PFSK-1 (cell line): ENCODE measurements around the gene GET4.

Source experiments
- FOXP2 ChIP-seq: optimal IDR thresholded peaks from 2 replicates; pipeline ENCODE3; 2011; ENCODE audit warnings: borderline replicate concordance, control low read depth, inconsistent platforms; ENCODE audit not compliant: insufficient read depth; ENCODE audit errors: extremely low read length, extremely low read depth
- POLR2AphosphoS5 ChIP-seq: IDR thresholded peaks from 2 replicates; pipeline ENCODE4 v1.6.1; 2012; ENCODE audit warnings: low read depth, mild to moderate bottlenecking, control low read depth, low read length, moderate library complexity
- SIN3A ChIP-seq: IDR thresholded peaks from 2 replicates; pipeline ENCODE4 v1.6.1; 2012; ENCODE audit warnings: mild to moderate bottlenecking, low read length, moderate library complexity, borderline replicate concordance; ENCODE audit not compliant: insufficient read depth
- TAF1 ChIP-seq: IDR thresholded peaks from 2 replicates; pipeline ENCODE4 v1.6.1; 2012; ENCODE audit warnings: low read length, control low read depth, borderline replicate concordance; ENCODE audit not compliant: insufficient read depth
- TF ChIP-seq, protein P1 (sequence below), 2 experiments: IDR thresholded peaks; 2 replicates each; pipeline versions ENCODE4 v1.6.1 to v1.8.0; 2011 to 2012; ENCODE audit warnings: low read depth in 2 of 2, low read length in 2 of 2, control low read depth in 1 of 2, inconsistent platforms in 1 of 2, mild to moderate bottlenecking in 1 of 2, moderate library complexity in 1 of 2; ENCODE audit not compliant: insufficient read depth in 1 of 2

GET4 gene

DNA sequence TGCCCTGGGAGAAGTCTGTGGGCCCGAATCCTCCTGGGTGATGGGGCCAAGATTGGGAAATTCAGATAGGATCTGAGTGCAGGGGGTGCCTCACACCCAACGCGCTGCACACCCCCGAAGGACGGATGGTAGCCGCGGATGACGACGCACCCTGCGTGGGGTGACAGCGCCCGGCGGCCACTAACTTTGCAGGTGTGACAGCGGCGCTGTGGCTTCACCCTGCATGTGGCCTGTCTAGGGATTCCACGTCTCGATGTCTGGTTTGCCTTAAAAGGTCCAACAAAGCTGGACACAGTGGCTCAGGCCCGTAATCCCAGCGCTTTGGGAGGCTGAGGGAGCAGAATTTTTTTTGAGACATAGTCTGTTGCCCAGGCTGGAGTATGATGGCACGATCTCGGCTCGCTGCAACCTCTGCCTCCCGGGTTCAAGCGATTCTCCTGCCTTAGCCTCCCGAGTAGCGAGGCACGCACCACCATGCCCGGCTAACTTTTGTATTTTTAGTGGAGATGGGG lies 59.6 kb downstream of the GET4 start:
- TF ChIP-seq, protein P1, sequence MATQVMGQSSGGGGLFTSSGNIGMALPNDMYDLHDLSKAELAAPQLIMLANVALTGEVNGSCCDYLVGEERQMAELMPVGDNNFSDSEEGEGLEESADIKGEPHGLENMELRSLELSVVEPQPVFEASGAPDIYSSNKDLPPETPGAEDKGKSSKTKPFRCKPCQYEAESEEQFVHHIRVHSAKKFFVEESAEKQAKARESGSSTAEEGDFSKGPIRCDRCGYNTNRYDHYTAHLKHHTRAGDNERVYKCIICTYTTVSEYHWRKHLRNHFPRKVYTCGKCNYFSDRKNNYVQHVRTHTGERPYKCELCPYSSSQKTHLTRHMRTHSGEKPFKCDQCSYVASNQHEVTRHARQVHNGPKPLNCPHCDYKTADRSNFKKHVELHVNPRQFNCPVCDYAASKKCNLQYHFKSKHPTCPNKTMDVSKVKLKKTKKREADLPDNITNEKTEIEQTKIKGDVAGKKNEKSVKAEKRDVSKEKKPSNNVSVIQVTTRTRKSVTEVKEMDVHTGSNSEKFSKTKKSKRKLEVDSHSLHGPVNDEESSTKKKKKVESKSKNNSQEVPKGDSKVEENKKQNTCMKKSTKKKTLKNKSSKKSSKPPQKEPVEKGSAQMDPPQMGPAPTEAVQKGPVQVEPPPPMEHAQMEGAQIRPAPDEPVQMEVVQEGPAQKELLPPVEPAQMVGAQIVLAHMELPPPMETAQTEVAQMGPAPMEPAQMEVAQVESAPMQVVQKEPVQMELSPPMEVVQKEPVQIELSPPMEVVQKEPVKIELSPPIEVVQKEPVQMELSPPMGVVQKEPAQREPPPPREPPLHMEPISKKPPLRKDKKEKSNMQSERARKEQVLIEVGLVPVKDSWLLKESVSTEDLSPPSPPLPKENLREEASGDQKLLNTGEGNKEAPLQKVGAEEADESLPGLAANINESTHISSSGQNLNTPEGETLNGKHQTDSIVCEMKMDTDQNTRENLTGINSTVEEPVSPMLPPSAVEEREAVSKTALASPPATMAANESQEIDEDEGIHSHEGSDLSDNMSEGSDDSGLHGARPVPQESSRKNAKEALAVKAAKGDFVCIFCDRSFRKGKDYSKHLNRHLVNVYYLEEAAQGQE (IDR thresholded peaks at IDR 0.05; ENCODE audit: insufficient read depth in 1 of 2, low read depth in 2 of 2, low read length in 2 of 2): no peak
- TF ChIP-seq TAF1 (no peak), POLR2AphosphoS5 (no peak), FOXP2 (no peak), SIN3A (no peak)

DNA sequence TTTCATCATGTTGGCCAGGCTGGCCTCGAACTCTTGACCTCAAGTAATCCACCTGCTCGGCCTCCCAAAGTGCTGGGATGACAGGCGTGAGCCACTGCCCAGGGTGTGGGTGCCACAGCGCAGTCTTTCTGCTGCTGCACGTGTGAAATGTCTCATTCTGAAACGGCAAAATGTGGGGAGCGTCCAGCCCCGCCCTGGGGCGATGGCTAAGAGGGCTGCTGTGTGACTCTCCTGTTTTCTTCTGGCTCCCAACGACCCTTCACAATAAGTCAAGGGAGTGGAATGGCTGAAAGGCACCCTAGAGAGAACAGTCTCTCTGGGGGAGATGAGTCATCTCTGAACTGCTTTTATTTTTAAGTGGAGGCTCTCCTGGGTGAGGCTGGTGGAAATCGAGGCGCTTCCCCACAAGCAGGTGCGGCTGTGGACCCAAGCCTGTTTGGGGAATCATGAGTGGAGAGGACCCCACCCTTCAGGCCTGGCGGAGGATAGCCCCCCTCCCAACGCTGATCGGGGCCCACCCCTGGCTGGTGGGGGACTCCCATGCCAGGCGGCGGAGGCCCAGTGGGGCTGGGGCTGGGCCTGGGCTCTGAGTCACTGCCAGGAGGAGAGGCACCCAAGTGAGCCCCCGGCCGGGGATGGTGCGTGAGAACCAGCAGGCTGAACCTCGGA lies 60.2 kb downstream of the GET4 start:
- TF ChIP-seq, protein P1 (IDR thresholded peaks at IDR 0.05; ENCODE audit: insufficient read depth in 1 of 2, low read depth in 2 of 2, low read length in 2 of 2): no peak
- TF ChIP-seq SIN3A (no peak), TAF1 (no peak), POLR2AphosphoS5 (no peak), FOXP2 (no peak)

DNA sequence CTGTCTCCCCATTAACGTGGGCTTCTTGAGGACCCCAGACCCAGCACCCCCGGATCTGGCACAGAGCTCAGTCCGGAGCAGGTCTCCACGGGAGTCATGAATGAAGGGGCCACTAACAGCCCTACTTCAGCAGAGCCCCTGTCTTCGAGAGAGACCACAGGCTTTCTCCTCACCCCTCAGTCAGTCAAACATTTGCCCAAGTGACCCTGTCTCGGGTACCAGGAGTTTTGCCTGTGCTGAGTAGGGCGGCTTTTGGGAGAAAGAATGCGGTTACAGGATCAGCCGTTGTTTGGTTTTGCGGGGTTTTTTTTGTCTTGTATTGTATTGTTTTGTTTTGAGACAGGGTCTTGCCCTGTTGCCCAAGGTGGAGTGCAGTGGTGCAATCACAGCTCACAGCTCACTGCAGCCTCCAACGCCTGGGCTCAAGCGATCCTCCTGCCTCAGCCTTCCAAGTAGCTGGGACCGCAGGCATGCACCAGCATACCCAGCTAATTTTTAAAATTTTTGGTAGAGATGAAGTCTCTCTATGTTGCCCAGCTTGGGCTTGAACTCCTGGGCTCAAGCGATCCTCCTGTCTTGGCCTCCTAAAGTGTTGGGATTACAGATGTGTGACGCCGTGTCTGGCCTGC lies 61.6 kb downstream of the GET4 start:
- TF ChIP-seq, protein P1 (IDR thresholded peaks at IDR 0.05; ENCODE audit: insufficient read depth in 1 of 2, low read depth in 2 of 2, low read length in 2 of 2): no peak
- TF ChIP-seq TAF1 (no peak), SIN3A (no peak), POLR2AphosphoS5 (no peak), FOXP2 (no peak)

DNA sequence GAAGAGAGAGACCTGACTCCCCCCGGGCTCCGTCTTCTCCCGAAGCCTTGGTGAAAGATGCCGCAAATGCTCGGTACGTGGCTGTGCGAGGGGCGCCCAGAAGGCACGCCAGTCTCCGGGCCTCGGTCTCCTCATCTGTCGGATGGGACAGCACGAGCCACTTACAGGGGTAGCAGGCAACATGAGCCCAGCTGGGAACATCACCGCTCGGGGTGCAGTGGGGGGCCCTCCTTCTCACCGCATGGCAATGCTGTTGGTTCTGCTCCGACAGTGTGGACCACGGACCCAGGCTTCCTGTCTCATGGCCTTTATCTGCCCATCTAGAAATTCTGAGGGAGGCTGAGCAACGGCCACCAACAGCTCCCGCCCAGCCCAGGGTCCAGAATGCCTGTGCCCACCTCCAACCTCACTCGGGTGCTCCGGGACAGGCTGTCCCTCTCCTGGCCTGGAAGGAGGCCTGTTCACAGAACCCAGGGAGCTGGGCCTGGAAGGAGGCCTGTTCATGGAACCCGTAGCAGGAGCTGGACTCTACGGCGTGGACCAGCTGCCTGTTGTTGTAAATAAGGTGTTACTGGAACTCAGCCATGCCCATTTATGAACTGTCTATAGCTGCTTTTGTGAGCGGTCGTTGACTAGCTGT lies 62.3 kb downstream of the GET4 start:
- TF ChIP-seq TAF1: no peak
- TF ChIP-seq, protein P1 (IDR thresholded peaks at IDR 0.05; ENCODE audit: insufficient read depth in 1 of 2, low read depth in 2 of 2, low read length in 2 of 2): no peak
- TF ChIP-seq POLR2AphosphoS5: no peak
- no peak for TF ChIP-seq SIN3A
- no peak for TF ChIP-seq FOXP2
